GM12874 (cell line): ENCODE data around the gene PTPRM.

Experiments used
- CTCF ChIP-seq: IDR thresholded peaks from 2 replicates; pipeline ENCODE4 v1.5.1; 2011; ENCODE audit warnings: low read depth, mild to moderate bottlenecking, control low read depth, low read length, moderate library complexity; ENCODE audit not compliant: insufficient read depth

The PTPRM gene

GRCh38 chr18:8427339-8427738 lies 860.2 kb downstream of the PTPRM start:
- TF ChIP-seq CTCF, result no peak

- no peak for TF ChIP-seq CTCF
Measured at GRCh38 chr18:8428951-8429350, 861.8 kb downstream of the PTPRM start.

- no peak for TF ChIP-seq CTCF
Measured at GRCh38 chr18:8431036-8431435, 863.9 kb downstream of the PTPRM start.

DNA sequence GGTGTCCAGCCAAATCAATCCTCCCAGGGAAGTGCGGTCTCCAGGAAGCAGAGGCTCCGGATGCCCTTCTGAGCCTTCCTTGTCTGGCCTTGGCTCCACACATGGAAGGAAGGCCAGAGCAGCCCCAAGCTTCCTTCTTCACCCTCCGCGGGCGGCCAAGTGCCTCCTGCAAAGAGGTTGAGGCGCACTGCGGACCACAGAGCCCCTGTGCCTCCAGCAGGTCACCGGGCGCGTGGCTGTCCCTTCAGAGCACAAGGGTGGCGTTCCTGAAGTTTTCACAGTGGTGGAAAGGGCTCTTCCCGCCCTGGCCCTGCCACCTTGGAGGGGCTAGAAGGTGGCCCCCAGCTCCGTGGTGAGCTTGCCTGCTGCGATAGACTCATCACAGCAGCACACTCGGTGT lies 866.2 kb downstream of the PTPRM start:
- no peak for TF ChIP-seq CTCF

DNA sequence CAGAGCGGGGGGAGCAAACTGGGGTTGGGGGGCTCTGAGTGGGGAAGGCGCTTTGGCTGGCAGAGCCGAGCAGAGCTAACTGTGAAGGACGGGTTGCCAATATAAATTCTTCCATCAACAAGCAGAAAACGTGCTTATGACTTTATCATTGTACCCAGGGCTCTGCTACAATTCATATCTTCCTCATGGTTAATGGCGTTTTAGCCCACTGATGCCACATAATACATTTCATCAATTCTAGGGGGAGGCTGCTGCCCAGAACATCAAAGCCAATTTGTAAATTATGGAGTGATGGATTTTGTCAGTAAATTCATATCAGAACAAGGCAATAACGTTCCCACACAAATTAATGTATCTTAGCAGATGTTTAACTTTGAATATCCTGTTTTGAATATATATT lies 866.7 kb downstream of the PTPRM start:
- TF ChIP-seq CTCF, result no peak

- TF ChIP-seq CTCF, result no peak
Measured at GRCh38 chr18:8435376-8435775, 868.3 kb downstream of the PTPRM start.

DNA sequence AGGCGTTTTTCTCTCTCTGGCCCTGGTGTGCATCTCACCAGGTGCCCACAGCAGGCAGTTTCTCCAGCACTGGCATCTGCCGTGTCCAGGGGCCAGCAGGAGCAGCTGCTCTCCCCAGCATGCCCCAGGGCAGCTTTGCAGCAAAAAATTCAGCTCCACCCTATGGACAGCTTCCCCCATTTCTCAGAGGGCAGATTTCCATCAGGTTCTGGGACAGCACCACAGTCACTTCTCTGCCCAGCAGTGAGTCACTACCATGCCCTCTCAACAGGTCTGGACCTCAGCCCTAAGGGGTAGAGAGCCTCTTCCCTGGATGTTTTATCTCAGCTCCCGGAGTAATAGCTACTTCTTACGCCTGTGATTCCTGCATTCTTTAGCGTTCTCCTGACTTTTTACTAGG lies 871.9 kb downstream of the PTPRM start:
- TF ChIP-seq CTCF, result no peak

GRCh38 chr18:8443505-8443904 lies 876.4 kb downstream of the PTPRM start:
- TF ChIP-seq CTCF, result no peak
